ENCODE results near the gene SOX6. TPM values are rescaled to one million over a fixed set of nuclear protein-coding genes. Genes with fewer than 3 reads are reported as not detected.

The SOX6 gene
- total and polyA plus RNA-seq, 2 of the 13 experiments (the other 11 are each of a cell fraction or from before 2014, with no cell fraction given) = 2.6 to 11.2 TPM

GRCh38 chr11:15981292-15981691 is 375.1 kb downstream of the SOX6 start:
- intact Hi-C loops (cut with micrococcal nuclease; ENCODE audit: unreplicated experiment) = no loop called here
- Histone ChIP-seq H3K4me1 (ENCODE audit: insufficient read depth, low read length) (no peaks in the 10 kb centered on the region), H3K36me3 (replicated peaks in 1 of 2; ENCODE audit: control insufficient read depth in 1 of 2, insufficient read depth in 2 of 2, low read length in 2 of 2) (no peaks in the 10 kb centered on the region), H4K20me1 (ENCODE audit: insufficient read depth, low read length) (no peaks in the 10 kb centered on the region), H3K27ac (ENCODE audit: extremely low read length, insufficient read depth, low read length) (no peak overlapping the region), H3K9me3 (ENCODE audit: low read length) (no peaks in the 10 kb centered on the region), H3K4me2 (ENCODE audit: low read depth, low read length) (no peak overlapping the region), H3K9ac (ENCODE audit: insufficient read depth, low read depth, low read length) (no peak overlapping the region), H2AFZ (ENCODE audit: low read length) (no peak overlapping the region), H3K4me3 (replicated peaks in 1 of 3; ENCODE audit: insufficient read depth in 1 of 3, low read depth in 2 of 3, low read length in 3 of 3) (no peak overlapping the region), H3K79me2 (ENCODE audit: insufficient read depth, low read length) (no peaks in the 10 kb centered on the region), H3K27me3 (ENCODE audit: control insufficient read depth in 1 of 2, insufficient read depth in 2 of 2, low read length in 2 of 2) (no peaks in the 10 kb centered on the region)
- FAIRE-seq (no peak), DNase-seq (ENCODE audit: low spot score) (no peak), ATAC-seq (no peak)
- ChIA-PET POLR2A (no interaction called here), CTCF (ENCODE audit: low intra/inter-chr PET ratio, low total read pairs) (no interaction called here)
- WGBS (ENCODE audit: low lambda C conversion rate) = 93% methylated on average over 1 of the region's 1 CpG
- in situ Hi-C loops (cut with HindIII; ENCODE audit: extremely low pct_ligation_motif_present, low pct_unique_long_range_greater_than_20kb) = no loop called here
- BruUV-seq (replicated peaks) = no TSS peak
- TF ChIP-seq MTA1 (CRISPR knock-in tag; IDR thresholded peaks at IDR 0.05; ENCODE audit: borderline replicate concordance) (no peak), KLF12 (CRISPR knock-in tag; IDR thresholded peaks at IDR 0.05; ENCODE audit: borderline replicate concordance) (no peak), ZFP91 (CRISPR knock-in tag; IDR thresholded peaks at IDR 0.05; ENCODE audit: borderline replicate concordance) (no peak), JUNB (CRISPR knock-in tag; IDR thresholded peaks at IDR 0.05; ENCODE audit: borderline replicate concordance) (no peak), CCDC6 (CRISPR knock-in tag; IDR thresholded peaks at IDR 0.05) (no peak), FOSL2 (CRISPR knock-in tag; IDR thresholded peaks at IDR 0.05) (no peak), ZNF530 (CRISPR knock-in tag; IDR thresholded peaks at IDR 0.05; ENCODE audit: low read depth) (no peak), STAG1 (CRISPR knock-in tag; IDR thresholded peaks at IDR 0.05) (no peak), SOX6 (IDR thresholded peaks at IDR 0.05) (no peak), SOX6 (CRISPR knock-in tag; IDR thresholded peaks at IDR 0.05) (no peak), GLI4 (CRISPR knock-in tag; IDR thresholded peaks at IDR 0.05; ENCODE audit: borderline replicate concordance) (no peak), ZNF577 (CRISPR knock-in tag; IDR thresholded peaks at IDR 0.05; ENCODE audit: borderline replicate concordance, low read depth) (no peak)
- TF ChIP-seq, protein P1, sequence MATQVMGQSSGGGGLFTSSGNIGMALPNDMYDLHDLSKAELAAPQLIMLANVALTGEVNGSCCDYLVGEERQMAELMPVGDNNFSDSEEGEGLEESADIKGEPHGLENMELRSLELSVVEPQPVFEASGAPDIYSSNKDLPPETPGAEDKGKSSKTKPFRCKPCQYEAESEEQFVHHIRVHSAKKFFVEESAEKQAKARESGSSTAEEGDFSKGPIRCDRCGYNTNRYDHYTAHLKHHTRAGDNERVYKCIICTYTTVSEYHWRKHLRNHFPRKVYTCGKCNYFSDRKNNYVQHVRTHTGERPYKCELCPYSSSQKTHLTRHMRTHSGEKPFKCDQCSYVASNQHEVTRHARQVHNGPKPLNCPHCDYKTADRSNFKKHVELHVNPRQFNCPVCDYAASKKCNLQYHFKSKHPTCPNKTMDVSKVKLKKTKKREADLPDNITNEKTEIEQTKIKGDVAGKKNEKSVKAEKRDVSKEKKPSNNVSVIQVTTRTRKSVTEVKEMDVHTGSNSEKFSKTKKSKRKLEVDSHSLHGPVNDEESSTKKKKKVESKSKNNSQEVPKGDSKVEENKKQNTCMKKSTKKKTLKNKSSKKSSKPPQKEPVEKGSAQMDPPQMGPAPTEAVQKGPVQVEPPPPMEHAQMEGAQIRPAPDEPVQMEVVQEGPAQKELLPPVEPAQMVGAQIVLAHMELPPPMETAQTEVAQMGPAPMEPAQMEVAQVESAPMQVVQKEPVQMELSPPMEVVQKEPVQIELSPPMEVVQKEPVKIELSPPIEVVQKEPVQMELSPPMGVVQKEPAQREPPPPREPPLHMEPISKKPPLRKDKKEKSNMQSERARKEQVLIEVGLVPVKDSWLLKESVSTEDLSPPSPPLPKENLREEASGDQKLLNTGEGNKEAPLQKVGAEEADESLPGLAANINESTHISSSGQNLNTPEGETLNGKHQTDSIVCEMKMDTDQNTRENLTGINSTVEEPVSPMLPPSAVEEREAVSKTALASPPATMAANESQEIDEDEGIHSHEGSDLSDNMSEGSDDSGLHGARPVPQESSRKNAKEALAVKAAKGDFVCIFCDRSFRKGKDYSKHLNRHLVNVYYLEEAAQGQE (IDR thresholded peaks at IDR 0.05; ENCODE audit: borderline replicate concordance in 1 of 2, low read depth in 1 of 2, low read length in 2 of 2) = no peak
